GM18867 (cell line): ENCODE data around the gene PRRC1.
A peak's percentile ranks its signal among the peaks of the same experiment; 100 is the strongest.

ENCODE experiments used
- ATAC-seq: cut with Tn5 transposase; IDR thresholded peaks from one replicate; pipeline ENCODE4 v1.9.1; 2021; ENCODE audit warnings: mild to moderate bottlenecking, moderate library complexity; ENCODE audit not compliant: unreplicated experiment

Gene PRRC1

DNA sequence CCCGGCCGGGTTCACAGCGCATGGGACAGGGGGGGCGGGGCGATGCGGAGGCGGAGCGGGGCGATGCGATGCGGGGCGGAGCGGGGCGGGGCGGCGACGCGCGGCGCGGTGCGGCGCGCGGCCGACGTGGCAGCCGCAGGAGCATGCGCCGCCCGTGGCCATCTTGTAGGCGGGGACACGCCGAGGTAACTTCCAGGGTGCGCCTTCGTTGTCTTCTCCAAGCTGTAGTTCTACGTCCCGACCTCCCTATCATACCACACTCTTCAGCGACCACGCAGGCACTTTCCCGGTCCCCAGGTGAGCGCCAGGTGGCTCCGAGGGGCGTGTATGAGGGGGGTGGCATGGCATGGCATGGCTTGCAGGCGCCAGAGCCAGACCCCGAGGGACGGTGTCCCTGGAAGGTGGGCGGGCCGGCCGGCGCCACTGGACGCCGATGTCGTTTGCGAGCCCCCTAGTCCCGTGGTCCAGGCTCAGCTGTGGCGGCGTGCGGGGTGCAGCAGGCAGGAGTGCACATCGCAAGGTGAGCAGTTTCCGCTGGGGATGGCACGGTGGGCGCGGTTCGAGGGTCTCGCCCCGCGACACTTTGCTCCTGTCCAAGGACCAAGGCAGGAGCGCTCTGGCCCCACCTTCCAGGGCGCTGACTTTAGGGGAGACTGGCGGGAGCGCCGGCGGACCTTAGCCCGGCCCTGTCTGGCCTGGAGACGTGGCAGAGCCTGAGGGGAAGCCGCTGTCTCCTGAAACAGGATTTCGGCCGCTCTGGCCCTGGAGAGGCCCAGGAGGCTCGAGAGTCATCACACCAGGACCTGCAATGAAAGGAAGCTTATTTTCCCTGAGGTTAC is at the start of gene PRRC1:
Gene PRRC1, plus strand, starts transcription at position 161 of the 839 bp plus-strand sequence. CDS start 5,840 bp downstream, outside the sequence.
- peak; percentile 91 for ATAC-seq

DNA sequence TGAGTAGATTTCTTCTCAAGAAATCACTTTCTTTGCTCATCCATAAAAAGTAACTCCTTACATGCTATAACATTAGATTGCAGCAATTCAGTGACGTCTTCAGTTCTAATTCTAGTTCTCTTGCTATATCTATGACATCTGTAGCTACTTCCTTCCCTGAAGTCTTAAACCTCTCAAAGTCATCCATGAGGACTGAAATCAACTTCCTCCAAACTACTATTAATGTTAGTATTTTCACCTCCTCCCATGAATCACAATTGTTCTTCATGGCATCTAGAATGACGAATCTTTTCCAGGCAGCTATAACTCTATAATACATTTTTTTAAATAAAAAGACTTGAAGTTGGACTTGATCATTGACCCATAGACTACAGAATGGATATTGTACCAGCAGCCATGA is 46.2 kb upstream of the PRRC1 start:
- ATAC-seq: no peak

DNA sequence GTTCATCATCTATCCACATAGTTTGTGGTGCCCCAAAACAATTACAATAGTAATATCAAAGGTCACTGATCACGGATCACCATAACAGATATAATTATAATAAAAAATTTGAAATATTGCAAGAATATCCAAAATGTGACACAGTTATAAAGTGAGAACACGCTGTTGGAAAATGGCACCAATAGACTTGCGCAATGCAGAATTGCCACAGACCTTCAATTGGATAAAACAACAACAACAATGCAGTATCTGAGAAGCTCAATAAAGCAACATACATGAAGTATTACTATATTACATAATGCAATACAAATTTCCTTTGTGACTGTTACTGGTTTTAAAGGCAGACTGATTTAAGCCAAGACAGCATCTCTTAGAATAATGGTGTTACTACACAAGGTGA is 44.7 kb upstream of the PRRC1 start:
- no peak for ATAC-seq

DNA sequence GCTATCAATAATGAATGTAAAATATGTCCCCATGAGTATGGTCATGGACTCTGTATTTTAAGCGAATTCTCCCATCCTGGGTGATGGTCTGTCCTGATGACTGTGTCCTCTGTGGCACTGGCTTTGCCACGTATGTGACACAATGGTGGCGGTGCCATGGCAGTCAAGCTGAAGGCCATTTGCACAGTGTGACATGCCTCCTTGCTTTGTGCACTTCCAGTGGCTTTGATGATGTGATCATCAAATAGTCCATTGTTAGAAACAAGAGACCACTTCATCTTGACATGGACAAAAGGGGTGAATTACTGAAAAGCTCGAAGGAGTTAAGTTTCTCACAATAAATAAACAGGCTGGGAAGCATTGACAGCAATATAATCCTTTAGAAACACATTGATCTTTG is 31.0 kb upstream of the PRRC1 start:
- ATAC-seq: no peak

DNA sequence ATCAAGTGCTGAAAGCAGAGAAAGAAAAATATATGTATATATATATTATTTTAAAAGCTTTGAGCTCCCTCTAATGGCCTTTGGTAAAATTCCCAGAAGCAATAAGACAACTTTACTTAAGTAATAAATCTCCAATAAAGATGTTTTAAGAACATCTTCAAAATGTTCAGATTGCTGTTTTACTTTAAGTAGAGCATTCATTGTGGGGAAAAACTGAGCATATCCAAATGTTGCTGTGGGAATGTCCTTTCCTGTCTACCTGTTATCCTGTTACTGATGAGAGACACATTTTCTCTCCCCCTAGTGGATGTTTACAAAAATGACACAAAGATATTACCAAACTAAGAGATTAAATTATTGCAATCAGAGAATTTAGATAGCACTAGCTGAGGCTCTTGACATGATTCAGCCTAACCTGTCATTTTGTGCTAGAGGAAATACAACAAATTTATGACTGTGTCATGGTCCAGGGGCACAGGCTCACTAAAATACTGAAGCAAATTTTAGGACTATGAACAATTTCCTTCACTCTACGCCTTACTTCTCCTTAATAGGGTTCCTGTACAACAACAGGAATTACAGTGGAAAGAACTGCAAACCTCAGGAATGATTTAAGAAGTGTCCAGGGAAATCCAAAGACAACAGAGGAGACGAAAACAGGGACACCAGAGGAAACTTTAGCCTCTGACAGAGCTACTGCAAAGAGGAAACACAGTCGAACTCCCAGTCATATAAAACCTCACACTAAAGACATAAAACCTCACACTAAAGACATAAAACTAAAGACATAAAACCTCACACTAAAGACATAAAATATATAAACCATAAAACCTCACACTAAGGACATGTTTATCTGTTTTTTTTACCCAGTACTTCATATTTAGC is 24.3 kb upstream of the PRRC1 start:
- peak; percentile 80 for ATAC-seq

DNA sequence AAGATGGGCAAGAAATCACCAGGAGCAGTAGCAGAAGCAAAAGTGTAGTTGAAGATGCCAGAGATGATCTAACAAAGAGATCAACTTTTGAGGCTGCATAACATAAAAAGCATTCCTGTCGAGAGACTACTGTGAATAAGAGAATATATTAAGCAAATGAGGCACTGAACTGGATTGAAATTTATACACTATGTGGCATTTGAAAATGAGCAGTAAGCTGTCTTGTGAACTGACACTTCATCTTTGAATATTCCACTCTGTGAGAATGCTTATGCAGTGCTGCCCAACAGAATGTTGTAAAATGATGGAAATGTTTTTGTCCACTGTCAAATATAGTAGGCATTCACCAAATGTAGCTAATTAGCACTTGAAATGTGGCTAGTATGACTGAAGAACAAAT is 18.9 kb upstream of the PRRC1 start:
- ATAC-seq: no peak

DNA sequence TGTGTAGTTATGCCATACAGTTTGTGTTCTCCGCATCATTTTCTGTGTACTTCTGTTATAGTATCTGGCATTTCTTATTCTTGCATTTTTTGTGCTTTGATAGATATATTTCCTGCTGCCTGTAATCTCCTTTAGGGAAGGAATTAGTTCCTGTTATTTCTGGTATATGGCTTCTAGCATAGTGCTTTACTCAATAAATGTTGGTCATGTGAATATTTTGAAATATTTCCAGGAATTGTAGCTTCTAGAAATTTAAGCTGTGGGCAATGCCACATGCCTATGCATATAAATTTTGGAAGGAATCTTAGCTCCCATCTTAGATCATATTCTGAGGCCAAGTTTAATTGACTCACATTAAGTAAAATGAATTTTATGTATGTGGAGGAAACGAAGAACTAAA is 11.5 kb upstream of the PRRC1 start:
- ATAC-seq: no peak

DNA sequence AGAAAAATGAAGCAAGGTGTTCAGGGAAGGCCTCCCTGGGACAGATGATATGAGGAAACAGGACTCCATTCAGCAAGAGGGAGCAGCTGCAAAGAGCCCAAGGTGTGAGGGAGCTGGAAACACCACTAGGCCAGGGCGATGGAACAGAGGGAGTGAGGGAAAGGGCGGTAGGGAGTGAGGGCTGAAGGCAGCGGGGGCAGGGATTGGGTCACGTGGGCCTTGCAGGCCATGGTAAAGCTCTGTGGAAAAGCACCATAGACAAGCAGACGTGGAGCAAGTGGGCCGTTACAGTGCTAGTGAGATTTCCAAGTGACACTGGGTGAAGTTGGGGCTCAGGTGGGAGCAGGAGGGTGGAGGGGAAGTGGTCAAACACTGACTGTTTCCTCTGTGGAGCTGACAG is 10.8 kb upstream of the PRRC1 start:
- no peak for ATAC-seq

DNA sequence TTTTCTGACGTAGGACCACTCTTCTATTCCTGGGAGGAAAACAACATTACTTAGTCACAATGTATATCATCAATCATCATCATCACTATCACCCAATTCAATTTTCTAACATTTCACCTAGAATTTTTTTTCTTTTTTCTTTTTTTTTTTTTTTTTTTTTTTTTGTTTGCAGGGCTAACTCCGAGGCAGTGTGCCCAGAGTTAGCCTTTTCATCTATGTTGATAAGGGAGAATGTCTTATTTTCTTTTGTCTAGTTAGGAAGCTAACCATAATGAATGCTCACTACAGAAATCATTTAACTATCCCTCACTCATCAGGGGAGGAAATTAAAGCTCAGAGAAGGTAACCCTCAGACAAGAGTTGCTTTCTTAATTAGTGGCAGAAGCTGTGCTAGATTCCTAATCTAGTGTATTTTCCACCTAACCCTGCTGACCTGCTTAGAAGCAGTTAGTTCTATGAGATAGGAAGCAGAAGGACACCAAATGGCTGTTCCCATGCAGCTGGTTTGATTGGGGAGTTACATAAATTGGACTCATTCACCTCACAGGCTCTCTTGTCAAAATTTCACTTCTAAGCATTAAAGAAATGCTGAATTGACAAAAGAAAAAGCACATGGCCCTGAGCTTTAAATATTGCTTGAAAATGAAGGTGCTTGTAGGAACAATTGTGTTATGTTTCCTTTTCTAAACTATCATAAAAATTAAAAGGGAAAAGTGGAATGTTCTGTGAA is 8.6 kb upstream of the PRRC1 start:
- ATAC-seq: no peak

DNA sequence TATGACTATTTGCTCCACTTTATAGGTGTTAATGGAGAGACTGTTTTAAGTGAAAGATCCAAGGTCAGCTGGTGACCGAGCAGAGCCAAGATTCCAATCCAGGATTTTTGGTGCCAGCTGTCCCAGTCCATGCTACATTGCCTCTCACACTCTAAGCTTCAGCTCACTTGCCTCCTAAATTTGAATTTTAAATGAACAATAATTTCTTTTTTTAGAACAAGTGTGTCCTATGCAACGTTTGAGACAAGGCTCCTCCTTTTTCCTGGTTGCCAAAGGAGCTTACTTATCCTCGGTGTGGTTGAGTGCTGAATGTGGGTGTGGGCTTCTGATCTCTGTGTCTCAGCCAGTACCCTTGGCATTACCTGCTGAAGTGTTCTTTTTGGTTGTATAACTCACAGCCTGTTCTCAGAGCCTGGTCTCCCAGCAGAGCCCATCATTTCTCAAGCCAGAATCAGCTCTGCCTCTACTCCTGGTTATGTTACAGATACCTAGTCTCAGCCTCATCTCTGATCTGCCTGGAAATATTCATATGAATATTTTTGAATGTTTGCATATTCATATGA is 4.0 kb upstream of the PRRC1 start:
- ATAC-seq: no peak

DNA sequence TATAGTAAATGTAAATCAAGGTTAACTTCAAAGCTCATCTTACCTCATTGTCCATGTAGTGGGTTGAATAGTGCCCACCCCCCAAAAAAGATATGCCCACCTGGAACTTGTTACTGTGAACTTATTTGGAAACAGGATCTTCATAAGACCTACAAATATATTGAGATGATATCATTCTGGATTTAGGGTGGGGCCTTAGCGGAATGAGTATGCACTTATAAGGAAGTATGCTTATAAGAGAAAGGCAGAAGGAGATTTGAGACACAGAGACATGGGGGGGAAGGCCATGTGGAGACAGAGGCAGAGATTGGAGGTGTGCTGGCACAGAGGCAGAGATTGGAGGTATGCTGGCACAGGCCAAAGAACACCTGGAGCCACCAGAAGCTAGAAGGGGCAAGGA is 2.6 kb upstream of the PRRC1 start:
- ATAC-seq: no peak

DNA sequence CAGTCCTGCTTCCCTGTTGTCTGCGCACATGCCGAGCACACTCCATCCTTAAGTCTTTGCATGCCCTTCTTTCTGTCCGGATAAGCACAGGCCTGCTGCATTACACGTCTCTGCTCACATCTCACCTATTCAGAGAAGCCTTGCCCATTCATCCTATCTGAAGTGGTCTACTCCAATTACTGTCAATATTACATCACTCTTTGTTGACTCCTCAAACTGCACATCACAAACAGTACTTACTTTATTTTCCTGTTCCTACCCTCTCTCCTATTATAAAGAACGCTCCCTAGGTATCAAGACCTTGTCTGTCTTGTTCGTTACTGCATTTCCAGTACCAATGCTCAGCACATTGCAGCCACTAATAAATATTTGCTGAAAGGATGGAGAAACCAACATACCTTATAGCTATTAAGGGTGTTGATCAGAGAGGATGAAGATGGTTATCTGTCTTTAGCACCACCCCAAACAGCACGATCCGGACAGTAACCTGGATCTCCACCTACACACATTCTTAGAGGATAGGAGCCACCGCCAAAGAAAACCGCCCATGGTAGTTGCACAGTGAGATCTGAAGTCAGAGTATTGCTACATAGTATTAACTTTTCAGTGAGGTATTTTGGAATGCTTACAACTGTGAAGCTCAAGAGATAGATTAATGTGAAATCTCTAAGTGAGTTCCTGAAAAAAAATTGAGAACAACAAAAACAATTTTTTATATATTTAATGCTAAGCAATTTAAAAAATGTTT is 1.6 kb upstream of the PRRC1 start:
- ATAC-seq: no peak

DNA sequence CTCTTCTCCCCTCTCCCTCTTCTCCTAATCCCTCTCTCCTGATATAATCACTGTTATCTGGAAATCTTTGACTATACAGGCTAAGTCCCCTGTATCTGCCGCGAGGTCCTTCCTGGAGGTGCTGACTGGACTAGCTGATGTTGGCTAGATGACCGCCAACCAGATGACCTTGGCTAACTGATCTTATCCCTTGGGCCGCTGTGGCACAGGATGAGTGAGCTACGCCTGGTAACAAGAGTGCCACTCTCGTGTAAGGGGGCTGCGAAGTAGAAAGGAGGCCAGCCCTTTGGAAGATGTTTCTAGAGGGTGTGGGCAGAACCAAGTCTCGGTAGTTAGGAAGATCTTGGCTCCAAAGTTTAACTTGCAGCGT is 345 bp upstream of the PRRC1 start:
- ATAC-seq: peak; percentile 28

DNA sequence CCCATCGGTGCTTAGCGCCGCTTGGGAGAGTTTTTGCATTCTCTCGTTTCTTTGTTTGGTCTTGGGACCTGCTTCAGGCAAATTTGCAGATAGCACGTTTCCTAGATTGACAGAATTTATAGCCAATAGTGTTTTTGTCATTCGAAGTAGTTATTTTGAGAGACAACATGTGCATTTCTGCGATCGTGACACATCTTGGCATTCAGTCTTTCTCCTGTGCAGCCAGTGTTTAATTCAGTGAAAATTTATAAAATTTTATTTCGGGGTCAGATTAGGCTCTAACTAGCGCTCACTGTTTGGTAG is 830 bp downstream of the PRRC1 start:
- ATAC-seq: peak; percentile 28

DNA sequence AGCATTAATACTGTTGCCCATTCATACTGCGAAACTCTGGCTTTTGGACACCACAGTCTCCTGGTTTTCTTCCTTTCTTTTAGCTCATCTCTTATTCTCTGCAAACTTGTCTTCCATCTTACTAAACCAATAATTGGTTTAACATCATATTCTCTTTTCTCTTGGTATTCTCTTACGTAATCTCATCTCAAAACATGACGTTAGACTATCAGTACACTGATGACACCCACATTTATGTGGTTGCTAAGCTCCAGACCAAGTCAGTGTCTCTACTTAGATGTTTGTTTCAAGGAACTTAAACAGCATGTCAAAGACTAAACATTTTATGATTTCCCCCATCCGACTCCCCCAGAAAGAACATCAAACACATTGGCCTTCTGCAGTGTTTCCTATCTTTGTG is 2.1 kb downstream of the PRRC1 start:
- no peak for ATAC-seq

DNA sequence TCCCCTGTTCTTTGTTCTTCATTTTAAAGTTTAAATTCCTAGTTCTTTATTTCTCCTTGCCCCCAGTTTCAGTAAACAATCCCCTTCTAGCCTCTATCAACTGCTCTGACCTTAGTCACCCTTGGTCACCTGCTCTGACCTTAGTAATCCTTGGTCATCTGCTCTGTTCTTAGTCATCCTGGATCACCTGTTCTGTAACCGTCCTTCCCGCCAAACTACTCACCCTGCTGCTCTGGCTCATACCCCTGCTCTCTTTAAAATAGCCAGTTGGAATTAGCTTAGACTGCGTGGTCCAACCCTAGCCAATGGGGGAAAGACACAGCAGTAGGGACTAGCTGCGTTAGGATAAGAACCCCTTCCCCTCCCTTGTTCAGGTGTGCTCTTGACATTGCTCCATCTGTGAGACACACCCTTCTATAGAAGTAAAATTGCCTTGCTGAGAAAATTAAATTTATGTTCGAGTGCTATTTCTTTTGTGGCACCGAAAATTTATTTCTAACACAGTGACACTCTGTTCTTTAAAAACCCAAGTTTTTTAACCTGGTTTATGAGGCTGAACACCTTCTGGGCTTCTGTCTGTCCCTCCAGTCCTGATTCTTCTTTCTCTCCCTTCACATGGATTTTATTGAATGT is 3.8 kb downstream of the PRRC1 start:
- no peak for ATAC-seq

DNA sequence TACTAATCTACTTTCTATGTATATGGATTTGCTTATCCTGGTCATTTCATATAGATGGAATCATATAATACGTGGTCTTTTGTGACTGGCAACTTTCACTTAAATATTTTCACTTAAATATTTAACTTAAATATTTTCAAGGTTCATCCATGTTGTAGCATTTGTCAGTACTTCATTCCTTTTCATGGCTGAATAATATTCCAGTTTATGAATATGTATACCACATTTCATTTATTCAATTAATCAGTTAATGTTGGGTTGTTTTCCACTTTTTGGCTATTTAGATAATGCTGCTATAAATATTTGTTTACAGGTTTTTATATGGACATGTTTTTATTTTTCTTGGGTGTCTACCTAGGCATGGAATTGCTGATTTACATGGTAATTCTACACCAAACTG is 7.7 kb downstream of the PRRC1 start:
- no peak for ATAC-seq

DNA sequence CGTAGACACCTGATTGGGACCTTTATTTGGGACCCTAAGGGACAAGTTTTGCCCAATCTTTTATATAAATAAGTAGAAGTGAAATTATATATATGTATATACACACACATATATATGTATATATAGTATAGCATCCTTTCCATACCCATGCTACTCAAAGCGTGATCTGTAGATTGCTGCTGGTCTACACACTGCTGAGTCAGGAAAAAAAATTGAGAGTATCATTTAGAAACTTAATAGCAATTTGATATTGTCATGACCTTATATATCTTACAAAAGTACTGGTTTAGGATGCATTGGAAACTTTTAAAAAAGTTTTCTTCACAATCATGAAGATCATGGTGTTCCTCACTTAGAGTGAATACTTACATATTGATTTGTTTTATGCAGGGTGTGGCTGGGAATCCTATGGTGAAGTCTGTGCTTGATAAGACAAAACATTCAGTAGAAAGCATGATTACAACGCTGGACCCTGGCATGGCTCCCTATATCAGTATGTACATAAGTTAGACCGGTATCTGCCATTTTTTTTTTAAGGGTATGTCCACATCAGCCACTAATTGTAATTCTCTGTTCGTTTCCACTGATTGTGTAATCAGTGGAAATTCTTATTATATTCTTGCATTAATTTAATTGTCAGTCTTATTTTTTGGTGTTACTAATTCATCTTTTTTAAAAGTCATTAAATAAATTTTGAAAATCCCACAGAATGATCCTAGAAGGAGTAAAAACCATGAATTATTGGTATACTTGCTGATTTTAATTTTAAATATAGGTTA is 12.7 kb downstream of the PRRC1 start:
- ATAC-seq: no peak

DNA sequence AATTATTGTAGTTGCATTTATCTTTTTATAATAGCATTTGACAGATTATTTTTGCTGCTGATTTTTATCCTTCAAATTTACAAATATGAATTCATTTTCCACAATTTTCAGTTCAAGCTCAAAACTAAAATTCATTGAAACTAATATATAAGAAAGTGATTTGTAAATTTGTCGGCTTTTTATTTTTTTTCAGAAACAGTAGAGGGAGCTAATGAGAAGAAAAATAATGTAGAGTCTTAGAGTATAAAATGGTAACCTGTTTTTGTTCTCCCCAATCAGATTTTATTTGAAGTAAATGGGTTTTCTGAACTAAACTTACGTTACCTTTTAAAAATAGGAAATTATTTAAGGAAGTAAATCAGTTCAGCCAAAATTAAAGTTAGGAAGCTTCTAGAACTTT is 19.2 kb downstream of the PRRC1 start:
- no peak for ATAC-seq
